ENCODE results near the gene RAB7A.

Gene RAB7A

GRCh38 chr3:128858167-128858566 is 132.2 kb downstream of the RAB7A start:
- no peak for DNase-seq

GRCh38 chr3:128859630-128860029 is 133.6 kb downstream of the RAB7A start:
- no peak for DNase-seq

- DNase-seq: no peak
These were observed 135.5 kb downstream of the RAB7A start for GRCh38 chr3:128861491-128861890.

GRCh38 chr3:128863560-128863959 is 137.6 kb downstream of the RAB7A start:
- no peak for DNase-seq
